Stimulated activated effector memory CD8-positive, alpha-beta T cell treated with anti-CD3 and anti-CD28 coated beads, Interleukin-12 subunit alpha, Interleukin-12 subunit beta, amount 100 ng/mL, for 72 hours (primary cell): ENCODE data around the gene RBM27.
"Not testable (repeated sequence)": the region's sequence is repeated elsewhere in the genome, so short reads cannot be mapped to it uniquely, and the experiment has no call there.

ENCODE experiments used
- ATAC-seq: fragments of 150-1000 bp; cut with Tn5 transposase; 2 replicates; pipeline ENCODE4 v1.10.0; 2021
- DNase-seq, 2 donors: peaks; one replicate each; pipeline ENCODE4 v3.0.0; 2021 to 2022; ENCODE audit warnings: low spot score in 2 of 2
- H3K27ac Mint-ChIP-seq: one replicate; pipeline ENCODE4 v1.8.0; 2022; ENCODE audit warnings: mild to moderate bottlenecking, mixed read lengths
- H3K36me3 Mint-ChIP-seq: one replicate; pipeline ENCODE4 v1.8.0; 2022; ENCODE audit warnings: mild to moderate bottlenecking, mixed read lengths
- H3K4me1 Mint-ChIP-seq: one replicate; pipeline ENCODE4 v1.8.0; 2022; ENCODE audit warnings: mixed read lengths
- H3K4me3 Mint-ChIP-seq: one replicate; pipeline ENCODE4 v1.8.0; 2022; ENCODE audit warnings: mild to moderate bottlenecking, mixed read lengths
- H3K9me3 Mint-ChIP-seq: one replicate; pipeline ENCODE4 v1.8.0; 2022; ENCODE audit warnings: mixed read lengths

RBM27 gene

GRCh38 chr5:146194997-146195396 lies 8.4 kb upstream of the RBM27 start:
- not testable (repeated sequence) for H3K9me3 Mint-ChIP-seq, H3K27ac Mint-ChIP-seq, DNase-seq, ATAC-seq, H3K4me3 Mint-ChIP-seq, H3K36me3 Mint-ChIP-seq, H3K4me1 Mint-ChIP-seq

GRCh38 chr5:146196459-146197048 lies 6.9 kb upstream of the RBM27 start:
- H3K4me1 Mint-ChIP-seq, result no peaks in the 10 kb centered on the region

GRCh38 chr5:146199176-146199815 lies 4.1 kb upstream of the RBM27 start:
- ATAC-seq (no peak), DNase-seq (no peak)
- H3K36me3 Mint-ChIP-seq, result no peaks in the 10 kb centered on the region
- no peaks in the 10 kb centered on the region for H3K9me3 Mint-ChIP-seq
- H3K4me1 Mint-ChIP-seq, result no peaks in the 10 kb centered on the region
- H3K4me3 Mint-ChIP-seq, result no peak overlapping the region
- no peak overlapping the region for H3K27ac Mint-ChIP-seq

More at GRCh38 chr5:146196459-146197048, 6.9 kb upstream of the RBM27 start:
- Mint-ChIP-seq H3K9me3 (no peaks in the 10 kb centered on the region), H3K4me3 (no peak overlapping the region), H3K27ac (no peak overlapping the region), H3K36me3 (no peaks in the 10 kb centered on the region)
- ATAC-seq (no peak), DNase-seq (no peak)

- not testable (repeated sequence) for H3K4me1 Mint-ChIP-seq, DNase-seq, H3K9me3 Mint-ChIP-seq, ATAC-seq, H3K27ac Mint-ChIP-seq, H3K4me3 Mint-ChIP-seq, H3K36me3 Mint-ChIP-seq
Measured at GRCh38 chr5:146201795-146202194, 1.6 kb upstream of the RBM27 start.

- no peak overlapping the region for H3K27ac Mint-ChIP-seq
- H3K4me3 Mint-ChIP-seq, result no peak overlapping the region
- no peaks in the 10 kb centered on the region for H3K9me3 Mint-ChIP-seq
- ATAC-seq (peak; percentile 33), DNase-seq (no peak)
- peaks cover 2% of the 10 kb centered on the region for H3K4me1 Mint-ChIP-seq
- H3K36me3 Mint-ChIP-seq, result peaks cover 15% of the 10 kb centered on the region
Measured at GRCh38 chr5:146203872-146204192, 427 bp downstream of the RBM27 start.

GRCh38 chr5:146205499-146206202 lies 2.2 kb downstream of the RBM27 start:
- H3K27ac Mint-ChIP-seq, result no peak overlapping the region
- ATAC-seq (no peak), DNase-seq (peak in 1 of 2 donors; percentile 65)
- no peaks in the 10 kb centered on the region for H3K9me3 Mint-ChIP-seq
- peaks cover 8% of the 10 kb centered on the region for H3K4me1 Mint-ChIP-seq
- H3K4me3 Mint-ChIP-seq, result no peak overlapping the region
- H3K36me3 Mint-ChIP-seq, result peaks cover 15% of the 10 kb centered on the region

GRCh38 chr5:146206257-146206656 lies 2.9 kb downstream of the RBM27 start:
- Mint-ChIP-seq H3K27ac (no peak overlapping the region), H3K9me3 (no peaks in the 10 kb centered on the region), H3K4me1 (peaks cover 8% of the 10 kb centered on the region), H3K36me3 (peaks cover 15% of the 10 kb centered on the region), H3K4me3 (no peak overlapping the region)
- DNase-seq (no peak), ATAC-seq (no peak)

GRCh38 chr5:146208916-146209522 lies 5.6 kb downstream of the RBM27 start:
- peaks cover 9% of the 10 kb centered on the region for H3K4me1 Mint-ChIP-seq
- ATAC-seq, result no peak
- no peak overlapping the region for H3K27ac Mint-ChIP-seq
- DNase-seq, result no peak
- no peaks in the 10 kb centered on the region for H3K9me3 Mint-ChIP-seq
- H3K36me3 Mint-ChIP-seq, result peaks cover 21% of the 10 kb centered on the region
- no peak overlapping the region for H3K4me3 Mint-ChIP-seq

- H3K4me3 Mint-ChIP-seq, result no peak overlapping the region
- no peak for ATAC-seq
- H3K4me1 Mint-ChIP-seq, result peaks cover 16% of the 10 kb centered on the region
- H3K36me3 Mint-ChIP-seq, result peaks cover 21% of the 10 kb centered on the region
- no peak for DNase-seq
- no peak overlapping the region for H3K27ac Mint-ChIP-seq
- no peaks in the 10 kb centered on the region for H3K9me3 Mint-ChIP-seq
Measured at GRCh38 chr5:146209714-146210113, 6.3 kb downstream of the RBM27 start.

GRCh38 chr5:146210810-146211209 lies 7.4 kb downstream of the RBM27 start:
- Mint-ChIP-seq H3K4me1 (peaks cover 25% of the 10 kb centered on the region), H3K36me3 (peaks cover 21% of the 10 kb centered on the region)
- ATAC-seq, H3K9me3 Mint-ChIP-seq, DNase-seq, H3K4me3 Mint-ChIP-seq, H3K27ac Mint-ChIP-seq: not testable (repeated sequence)

- ATAC-seq (no peak), DNase-seq (no peak)
- no peak overlapping the region for H3K4me3 Mint-ChIP-seq
- H3K4me1 Mint-ChIP-seq, result peaks cover 32% of the 10 kb centered on the region
- H3K27ac Mint-ChIP-seq, result no peak overlapping the region
- H3K36me3 Mint-ChIP-seq, result peaks cover 20% of the 10 kb centered on the region
- H3K9me3 Mint-ChIP-seq, result no peaks in the 10 kb centered on the region
Measured at GRCh38 chr5:146213210-146213826, 9.9 kb downstream of the RBM27 start.

- not testable (repeated sequence) for H3K9me3 Mint-ChIP-seq, ATAC-seq, H3K27ac Mint-ChIP-seq, H3K4me3 Mint-ChIP-seq, DNase-seq
- peaks cover 36% of the 10 kb centered on the region for H3K36me3 Mint-ChIP-seq
- peaks cover 31% of the 10 kb centered on the region for H3K4me1 Mint-ChIP-seq
Measured at GRCh38 chr5:146214881-146215280, 11.5 kb downstream of the RBM27 start.

GRCh38 chr5:146218168-146218567 lies 14.8 kb downstream of the RBM27 start:
- Mint-ChIP-seq H3K9me3 (no peaks in the 10 kb centered on the region), H3K36me3 (peaks cover 53% of the 10 kb centered on the region), H3K4me1 (peaks cover 31% of the 10 kb centered on the region), H3K4me3 (no peak overlapping the region), H3K27ac (peak overlapping the region; percentile 32)
- ATAC-seq (no peak), DNase-seq (no peak)

- no peaks in the 10 kb centered on the region for H3K9me3 Mint-ChIP-seq
- peak overlapping the region; percentile 8 for H3K27ac Mint-ChIP-seq
- DNase-seq (no peak), ATAC-seq (no peak)
- H3K4me3 Mint-ChIP-seq, result no peak overlapping the region
- H3K36me3 Mint-ChIP-seq, result peaks cover 63% of the 10 kb centered on the region
- peaks cover 29% of the 10 kb centered on the region for H3K4me1 Mint-ChIP-seq
Measured at GRCh38 chr5:146219243-146219642, 15.8 kb downstream of the RBM27 start.

- ATAC-seq (no peak), DNase-seq (no peak)
- Mint-ChIP-seq H3K9me3 (no peaks in the 10 kb centered on the region), H3K27ac (no peak overlapping the region), H3K4me3 (no peak overlapping the region), H3K36me3 (peaks cover 83% of the 10 kb centered on the region), H3K4me1 (peaks cover 14% of the 10 kb centered on the region)
Measured at GRCh38 chr5:146221234-146221633, 17.8 kb downstream of the RBM27 start.
